K562 (cell line): ENCODE data around the gene FADS6. TPM values are rescaled to one million over a fixed set of nuclear protein-coding genes. Genes with fewer than 3 reads are reported as not detected.

Experiments
- ATAC-seq: fragments of 200-7000 bp; cut with Tn5 transposase; 3 replicates; pipeline ENCODE4 v1.9.1; 2020; ENCODE audit warnings: moderate library complexity
- Bru-seq: library from RNA; stranded (reverse); fragments of 400-500 nt; gene quantifications from one replicate; lab custom pipeline; 2021; lab: Mats Ljungman, UMichigan
- BruChase-seq, 2 experiments: library from RNA; stranded (reverse); fragments of 400-500 nt; gene quantifications; one replicate each; lab custom pipeline; 2021; lab: Mats Ljungman, UMichigan
- BruUV-seq: library from RNA; stranded (reverse); fragments of 400-500 nt; replicated peaks from 2 replicates; lab custom pipeline; 2021; lab: Mats Ljungman, UMichigan
- CTCF ChIA-PET: fragments of 300-600 bp; formaldehyde crosslinking; extraction: SDS; loops from one replicate; lab custom pipeline; 2021; ENCODE audit warnings: low intra/inter-chr PET ratio; lab: Yijun Ruan, JAX
- POLR2A ChIA-PET: fragments of 300-600, 350-650 bp; sonication (Branson Sonifier 250); formaldehyde crosslinking; extraction: SDS; loops from one replicate; lab custom pipeline; 2021; ENCODE audit warnings: antibody characterized with exemption, inconsistent platforms; lab: Yijun Ruan, JAX
- DNase-seq, 4 experiments: peaks; one replicate each; pipeline versions ENCODE4 v3.0.0 to v3.0.0-alpha.2; 2011 to 2018; ENCODE audit warnings: low spot score in 3 of 4, mixed read lengths in 3 of 4; ENCODE audit errors: extremely low read depth in 1 of 4
- FAIRE-seq: peaks from 2 replicates; lab custom pipeline; 2011; peaks lifted over from hg19 to GRCh38; lab: Jason Lieb, UNC
- H2AFZ ChIP-seq: 2 replicates; pipeline ENCODE4 v1.6.0; 2011; ENCODE audit warnings: low read depth, low read length, control low read depth, inconsistent platforms
- H3K27ac ChIP-seq: fragments of 200-600 bp; 3 replicates; pipeline ENCODE4 v1.8.0; 2011; ENCODE audit warnings: low read depth, mild to moderate bottlenecking, control low read depth, inconsistent platforms, low read length, moderate library complexity, mixed read lengths; ENCODE audit errors: extremely low read depth
- H3K27me3 ChIP-seq, 2 experiments: fragments of 300-600 bp in 1 of 2; 2 replicates in 1 of 2; 3 replicates in 1 of 2; pipeline versions ENCODE4 v1.6.0 to v1.8.0; 2011; ENCODE audit warnings: inconsistent platforms in 2 of 2, low read length in 2 of 2, mild to moderate bottlenecking in 1 of 2, mixed read lengths in 1 of 2, moderate library complexity in 1 of 2; ENCODE audit not compliant: control insufficient read depth in 2 of 2, insufficient read depth in 2 of 2
- H3K36me3 ChIP-seq: fragments of 300-600 bp; 3 replicates; pipeline ENCODE4 v1.8.0; 2011; ENCODE audit warnings: mild to moderate bottlenecking, low read length, inconsistent platforms; ENCODE audit not compliant: control insufficient read depth, insufficient read depth
- H3K4me1 ChIP-seq, 2 experiments: fragments of 200-600 bp in 1 of 2; replicated peaks in 1 of 2; 2 replicates in 1 of 2; 3 replicates in 1 of 2; pipeline versions ENCODE4 v1.5.1 to v1.8.0; 2011; ENCODE audit warnings: inconsistent platforms in 2 of 2, low read length in 2 of 2, mild to moderate bottlenecking in 1 of 2, mixed read lengths in 1 of 2, moderate library complexity in 1 of 2; ENCODE audit not compliant: control insufficient read depth in 2 of 2, insufficient read depth in 2 of 2
- H3K4me2 ChIP-seq: 2 replicates; pipeline ENCODE4 v1.6.1; 2011; ENCODE audit warnings: low read length, control low read depth, inconsistent platforms, mixed read lengths; ENCODE audit not compliant: insufficient read depth
- H3K4me3 ChIP-seq: fragments of 200-600 bp; sonication (generic), shearing (Covaris generic); 2 replicates; pipeline ENCODE4 v1.5.1; 2016; ENCODE audit warnings: control low read depth, inconsistent platforms
- H3K79me2 ChIP-seq: fragments of 200-600 bp; 3 replicates; pipeline ENCODE4 v1.8.0; 2011; ENCODE audit warnings: low read length, inconsistent platforms; ENCODE audit not compliant: control insufficient read depth, insufficient read depth
- H3K9ac ChIP-seq, 2 experiments: 2 replicates each; pipeline versions ENCODE4 v1.6.0 to v1.6.1; 2011; ENCODE audit warnings: low read depth in 2 of 2, low read length in 2 of 2, control low read depth in 1 of 2, inconsistent platforms in 1 of 2, mild to moderate bottlenecking in 1 of 2, mixed read lengths in 1 of 2; ENCODE audit not compliant: insufficient read depth in 1 of 2
- H3K9me1 ChIP-seq: one replicate; pipeline ENCODE4 v1.6.0; 2011; ENCODE audit warnings: inconsistent platforms, mild to moderate bottlenecking, low read length, moderate library complexity; ENCODE audit not compliant: control insufficient read depth, insufficient read depth
- H3K9me3 ChIP-seq: replicated peaks from 2 replicates; pipeline ENCODE4 v1.5.1; 2011; ENCODE audit warnings: low read depth, low read length, inconsistent platforms; ENCODE audit not compliant: control insufficient read depth, insufficient read depth
- H4K20me1 ChIP-seq: replicated peaks from 2 replicates; pipeline ENCODE4 v1.6.1; 2011; ENCODE audit warnings: low read length, inconsistent platforms, mixed read lengths; ENCODE audit not compliant: control insufficient read depth, insufficient read depth
- EGR1 ChIP-seq: fragments of 450-650 bp; conservative IDR thresholded peaks from 2 replicates; pipeline ENCODE4 v1.6.1; 2017; ENCODE audit warnings: mild to moderate bottlenecking
- GATAD2A ChIP-seq: fragments of 450-650 bp; IDR thresholded peaks from 2 replicates; pipeline ENCODE4 v1.6.1; 2017
- L3MBTL2 ChIP-seq: fragments of 450-650 bp; IDR thresholded peaks from 2 replicates; pipeline ENCODE4 v1.6.1; 2016; ENCODE audit warnings: mild to moderate bottlenecking, moderate library complexity
- NR2C2 ChIP-seq, 2 experiments: fragments of 200-800 bp in 1 of 2; sonication (Bioruptor generic) in 1 of 2; sonication (generic) in 1 of 2; formaldehyde crosslinking in 1 of 2; IDR thresholded peaks; 2 replicates each; pipeline versions ENCODE4 v1.6.1 to v1.8.0; 2016 to 2022; ENCODE audit warnings: mild to moderate bottlenecking in 1 of 2, missing compliant biosample characterization in 1 of 2, missing genetic modification characterization in 1 of 2, missing genetic modification reagents in 1 of 2
- SAFB ChIP-seq: fragments of 200-400 bp; formaldehyde crosslinking; IDR thresholded peaks from 2 replicates; pipeline ENCODE4 v1.6.1; 2017; ENCODE audit warnings: low read depth, low read length, borderline replicate concordance
- U2AF1 ChIP-seq: fragments of 200-400 bp; formaldehyde crosslinking; optimal IDR thresholded peaks from 2 replicates; pipeline ENCODE3; 2017; ENCODE audit warnings: mild to moderate bottlenecking, low read depth, low read length, moderate library complexity
- USF1 ChIP-seq: sonication (generic); formaldehyde crosslinking; IDR thresholded peaks from 2 replicates; pipeline ENCODE4 v1.9.0; 2022; ENCODE audit warnings: mild to moderate bottlenecking, missing genetic modification reagents
- WGBS: fragments of 100-300 bp; shearing (Covaris generic); methylation state at CpG from one replicate; pipeline ENCODE4 v1.1.6; 2016; ENCODE audit warnings: low coverage, mixed read lengths; ENCODE audit not compliant: insufficient coverage; ENCODE audit errors: missing lambda C conversion rate; 5-methylcytosine and 5-hydroxymethylcytosine counted together
- in situ Hi-C: fragments of 300-500 bp; cut with MboI; formaldehyde crosslinking; loops from 4 replicates; pipeline ENCODE4 v1.15.0; 2018; ENCODE audit warnings: inconsistent platforms, mixed read lengths
- intact Hi-C: fragments of 100-400 bp; cut with micrococcal nuclease; formaldehyde crosslinking; loops from 2 replicates; pipeline ENCODE4 v1.14.2; 2022
- long read RNA-seq, 3 experiments: library from polyadenylated mRNA in 2 of 3; library from RNA in 1 of 3; unstranded in 2 of 3; stranded (forward) in 1 of 3; transcript quantifications; one replicate each; pipeline ENCODE4 v2.0.0, GENCODE V29; 2019 to 2022
- polyA minus RNA-seq, 3 experiments: library from RNA; depleted of rRNA, polyadenylated mRNA; stranded (reverse); fragments of >200 nt; gene quantifications; 2 replicates each; pipeline ENCODE4 v1.2.3, GENCODE V29; 2011
- polyA plus RNA-seq, 8 experiments: library from polyadenylated mRNA; depleted of rRNA in 4 of 8; stranded (reverse) in 5 of 8; unstranded in 3 of 8; fragments of >200 nt; fragmentation: Nextera tagmentation in 2 of 8; fragmentation: Illumina TruSeq in 1 of 8; extraction: Ambion mirVana in 2 of 8; extraction: Trizol in 1 of 8; gene quantifications; 2 replicates each; pipeline versions ENCODE4 v1.2.1 to v1.2.3, GENCODE V29; 2011 to 2014; ENCODE audit warnings: inconsistent platforms in 1 of 8, missing spikeins in 1 of 8
- total RNA-seq, 7 experiments: library from RNA; depleted of rRNA in 6 of 7; stranded (reverse); fragments of >200 nt in 6 of 7; fragmentation: Illumina TruSeq in 2 of 7; extraction: Trizol in 2 of 7; gene quantifications; 2 replicates each; pipeline versions ENCODE4 v1.2.1 to v1.2.3, GENCODE V29; 2011 to 2021; ENCODE audit warnings: low replicate concordance in 1 of 7

The FADS6 gene
- not detected in 2 replicates for total RNA-seq (2011; cell fraction: chromatin; rRNA removed; ENCODE audit: low replicate concordance)
- 0.26 TPM in 1 of 2 replicates, not detected in the other for total RNA-seq (2011; cell fraction: nucleolus; rRNA removed)
- total RNA-seq (2011; cell fraction: nucleoplasm; rRNA removed) = 0.29 TPM in 1 of 2 replicates, not detected in the other
- total RNA-seq (2014; rRNA removed) = not detected in 2 replicates
- not detected in 2 replicates for total RNA-seq (2014; rRNA removed; fragmentation: Illumina TruSeq; extraction: Trizol)
- 0.22 TPM in 1 of 2 replicates, not detected in the other for total RNA-seq (2015; rRNA removed; fragmentation: Illumina TruSeq; extraction: Trizol)
- not detected in 2 replicates for total RNA-seq (2021)
- polyA plus RNA-seq (2011; rRNA removed) = 0.12 and 0.18 TPM in 2 replicates
- polyA plus RNA-seq (2011; cell fraction: cytosol; rRNA removed) = 0.13 and 0.36 TPM in 2 replicates
- 0.07 and 0.44 TPM in 2 replicates for polyA plus RNA-seq (2011; cell fraction: nucleus; rRNA removed)
- polyA plus RNA-seq (2012) = 0.08 and 0.22 TPM in 2 replicates
- polyA plus RNA-seq (2014; fragmentation: Illumina TruSeq; extraction: Trizol) = not detected in 2 replicates
- polyA plus RNA-seq (2014; fragmentation: Nextera tagmentation; extraction: Ambion mirVana) = not detected
- not detected in 2 replicates for polyA plus RNA-seq (2014; rRNA removed)
- polyA minus RNA-seq (2011; rRNA and poly(A)+ RNA removed) = not detected in 2 replicates
- 0.38 TPM in 1 of 2 replicates, not detected in the other for polyA minus RNA-seq (2011; cell fraction: cytosol; rRNA and poly(A)+ RNA removed)
- not detected in 2 replicates for polyA minus RNA-seq (2011; cell fraction: nucleus; rRNA and poly(A)+ RNA removed)
- percentile 19 among the genes with signal in this experiment for Bru-seq, nascent RNA
- percentile 14 among the genes with signal in this experiment for BruChase-seq, experiment 1, labeled RNA remaining after a 2-hour chase
- BruChase-seq, experiment 2, labeled RNA remaining after a 6-hour chase = not detected
- long read RNA-seq, experiment 1 = 0 reads
- long read RNA-seq, experiment 2 = 0 reads
- long read RNA-seq, experiment 3 = 0 reads

GRCh38 chr17:74892974-74893911 lies at the start of gene FADS6:
FADS6 (minus strand) TSS chr17:74893633; CDS start chr17:74893595, 38 bp downstream.
- in situ Hi-C loops (no loop called here), intact Hi-C loops (no loop called here)
- Histone ChIP-seq H3K9me3 (no peaks in the 10 kb centered on the region), H3K79me2 (no peaks in the 10 kb centered on the region), H3K9me1 (no peaks in the 10 kb centered on the region), H3K9ac (peak within 1 kb of the TSS in 1 of 2 experiments; percentile 65; a peak in 2 of 4 replicates), H2AFZ (0 out of 2 replicates have a peak within 1 kb of the TSS, but pooled peaks have one; percentile 38), H3K4me3 (0 out of 2 replicates have a peak within 1 kb of the TSS, but pooled peaks have one; percentile 13), H3K36me3 (no peaks in the 10 kb centered on the region), H3K27me3 (peaks cover 22 to 49% of the 10 kb centered on the region in 2 experiments; a peak in 4 of 5 replicates), H3K4me2 (peak within 1 kb of the TSS; percentile 37), H4K20me1 (peaks cover 8% of the 10 kb centered on the region; the same call in 1 of the 2 replicates), H3K27ac (no peak within 1 kb of the TSS), H3K4me1 (peaks cover 0 to 22% of the 10 kb centered on the region in 2 experiments; a peak in 2 of 5 replicates)
- TF ChIP-seq NR2C2 (CRISPR knock-in tag; IDR thresholded peaks at IDR 0.05) = no peak
- peak; percentile 74 for TF ChIP-seq NR2C2 (tag; IDR thresholded peaks at IDR 0.05)
- 0 out of 2 replicates have a peak, but pooled peaks have one; percentile 8 for TF ChIP-seq EGR1
- peak; percentile 65; the same call in 1 of the 2 replicates for TF ChIP-seq SAFB
- TF ChIP-seq GATAD2A = no peak
- peak; percentile 29; the same call in 1 of the 2 replicates for TF ChIP-seq USF1 (CRISPR knock-in tag)
- TF ChIP-seq U2AF1 = no peak
- TF ChIP-seq L3MBTL2 = 0 out of 2 replicates have a peak, but pooled peaks have one; percentile 41
- ChIA-PET POLR2A (interaction anchor here (0.6 to 1.7 kb wide), 5 partner anchors 13 to 1298 kb away, joined by 3 to 8 read pairs (median 3); no protein-coding TSS in a partner anchor), CTCF (interaction anchor here (0.6 kb wide), 2 partner anchors 17 to 362 kb away, joined by 3 read pairs; partner anchors contain the start of gene CD300LB)
- ATAC-seq = peak; percentile 81
- BruUV-seq = no TSS peak
- peak in 2 of 4 experiments; percentile 75 to 77 for DNase-seq
- WGBS = 14% methylated on average over 31 of the region's 86 CpGs
- FAIRE-seq = no peak
